Glutamatergic neuron (in vitro differentiated cells): Measurements from ENCODE around the gene MACROD1. TPM values are rescaled to one million over a fixed set of nuclear protein-coding genes. Genes with fewer than 3 reads are reported as not detected.

Experiments used
- DNase-seq: peaks from one replicate; pipeline ENCODE4 v3.0.0; 2022
- H3K27ac Mint-ChIP-seq: one replicate; pipeline ENCODE4 v1.8.0; 2020; ENCODE audit warnings: mild to moderate bottlenecking, mixed read lengths, inconsistent platforms; ENCODE audit not compliant: unreplicated experiment
- H3K27me3 Mint-ChIP-seq: one replicate; pipeline ENCODE4 v1.8.0; 2020; ENCODE audit warnings: mild to moderate bottlenecking, moderate library complexity, mixed read lengths, inconsistent platforms; ENCODE audit not compliant: unreplicated experiment
- H3K36me3 Mint-ChIP-seq: one replicate; pipeline ENCODE4 v1.8.0; 2020; ENCODE audit warnings: mild to moderate bottlenecking, mixed read lengths, inconsistent platforms; ENCODE audit not compliant: unreplicated experiment
- H3K4me1 Mint-ChIP-seq: one replicate; pipeline ENCODE4 v1.8.0; 2020; ENCODE audit warnings: mild to moderate bottlenecking, low read depth, mixed read lengths, inconsistent platforms; ENCODE audit not compliant: unreplicated experiment
- H3K4me3 Mint-ChIP-seq: one replicate; pipeline ENCODE4 v1.8.0; 2020; ENCODE audit warnings: mild to moderate bottlenecking, mixed read lengths, inconsistent platforms; ENCODE audit not compliant: unreplicated experiment
- H3K9me3 Mint-ChIP-seq: one replicate; pipeline ENCODE4 v1.8.0; 2020; ENCODE audit warnings: mild to moderate bottlenecking, moderate library complexity, mixed read lengths, inconsistent platforms; ENCODE audit not compliant: unreplicated experiment
- CTCF ChIP-seq: fragments of 200-600 bp; sonication (generic); IDR thresholded peaks from one replicate; pipeline ENCODE4 v1.5.0; 2021; ENCODE audit not compliant: partially characterized antibody, unreplicated experiment
- total RNA-seq: library from RNA; stranded (reverse); fragmentation: NEBNext Ultra II Directional; extraction: Animal tissue kit (Norgen Biotek cat#: 25700); gene quantifications from one replicate; pipeline ENCODE4 v1.2.1, GENCODE V29; 2021; ENCODE audit not compliant: unreplicated experiment

MACROD1 gene
- total RNA-seq, 1 donor from 2014 or later: 12.7 TPM

- H3K27me3 Mint-ChIP-seq: peaks cover 10% of the 10 kb centered on the region
- peaks cover 1% of the 10 kb centered on the region for H3K9me3 Mint-ChIP-seq
- peak overlapping the region; percentile 23 for H3K27ac Mint-ChIP-seq
- peaks cover 10% of the 10 kb centered on the region for H3K4me1 Mint-ChIP-seq
- DNase-seq: no peak
- no peak overlapping the region for H3K4me3 Mint-ChIP-seq
- no peak for TF ChIP-seq CTCF
- no peaks in the 10 kb centered on the region for H3K36me3 Mint-ChIP-seq
These were observed 34.2 kb downstream of the MACROD1 start for GRCh38 chr11:64131683-64132190.

GRCh38 chr11:64130618-64131017 lies 35.3 kb downstream of the MACROD1 start:
- H3K9me3 Mint-ChIP-seq: peaks cover 1% of the 10 kb centered on the region
- no peak for DNase-seq
- peaks cover 12% of the 10 kb centered on the region for H3K27me3 Mint-ChIP-seq
- no peak overlapping the region for H3K27ac Mint-ChIP-seq
- H3K4me3 Mint-ChIP-seq: no peak overlapping the region
- no peaks in the 10 kb centered on the region for H3K36me3 Mint-ChIP-seq
- H3K4me1 Mint-ChIP-seq: peaks cover 11% of the 10 kb centered on the region
- no peak for TF ChIP-seq CTCF

- no peak for TF ChIP-seq CTCF
- Mint-ChIP-seq H3K9me3 (peaks cover 1% of the 10 kb centered on the region), H3K27me3 (peaks cover 9% of the 10 kb centered on the region), H3K4me1 (peaks cover 11% of the 10 kb centered on the region), H3K4me3 (no peak overlapping the region), H3K27ac (no peak overlapping the region), H3K36me3 (no peaks in the 10 kb centered on the region)
- no peak for DNase-seq
These were observed 36.5 kb downstream of the MACROD1 start for GRCh38 chr11:64129403-64129802.

- H3K4me3 Mint-ChIP-seq: no peak overlapping the region
- H3K27me3 Mint-ChIP-seq: peaks cover 7% of the 10 kb centered on the region
- no peak for TF ChIP-seq CTCF
- H3K27ac Mint-ChIP-seq: no peak overlapping the region
- H3K4me1 Mint-ChIP-seq: peaks cover 11% of the 10 kb centered on the region
- H3K9me3 Mint-ChIP-seq: peaks cover 1% of the 10 kb centered on the region
- no peaks in the 10 kb centered on the region for H3K36me3 Mint-ChIP-seq
- no peak for DNase-seq
These were observed 37.5 kb downstream of the MACROD1 start for GRCh38 chr11:64128255-64129006.
